Nephron (organoid): ENCODE results near the gene ABCG4.
A peak's percentile ranks its signal among the peaks of the same experiment; 100 is the strongest.

Experiments used
- H3K27ac Mint-ChIP-seq, 3 experiments: 2 replicates each; pipeline ENCODE4 v1.8.0; 2020; ENCODE audit warnings: mixed read lengths in 3 of 3, mild to moderate bottlenecking in 2 of 3, moderate library complexity in 1 of 3
- H3K27me3 Mint-ChIP-seq: 2 replicates; pipeline ENCODE4 v1.8.0; 2021; ENCODE audit warnings: low read depth, mild to moderate bottlenecking, moderate library complexity, mixed read lengths
- H3K36me3 Mint-ChIP-seq: 2 replicates; pipeline ENCODE4 v1.8.0; 2020; ENCODE audit warnings: low read depth, mixed read lengths
- H3K4me1 Mint-ChIP-seq: 2 replicates; pipeline ENCODE4 v1.8.0; 2020; ENCODE audit warnings: mixed read lengths
- H3K4me3 Mint-ChIP-seq, 3 experiments: 2 replicates each; pipeline ENCODE4 v1.8.0; 2020; ENCODE audit warnings: mild to moderate bottlenecking in 3 of 3, mixed read lengths in 3 of 3, moderate library complexity in 2 of 3
- H3K9me3 Mint-ChIP-seq: 2 replicates; pipeline ENCODE4 v1.8.0; 2020; ENCODE audit warnings: mixed read lengths
- TF ChIP-seq, protein P1 (sequence below), 3 experiments: fragments of 200-600 bp; sonication (generic); IDR thresholded peaks; one replicate each; pipeline ENCODE4 v1.5.0; 2021; ENCODE audit warnings: antibody characterized with exemption in 3 of 3; ENCODE audit not compliant: unreplicated experiment in 3 of 3

The ABCG4 gene

DNA sequence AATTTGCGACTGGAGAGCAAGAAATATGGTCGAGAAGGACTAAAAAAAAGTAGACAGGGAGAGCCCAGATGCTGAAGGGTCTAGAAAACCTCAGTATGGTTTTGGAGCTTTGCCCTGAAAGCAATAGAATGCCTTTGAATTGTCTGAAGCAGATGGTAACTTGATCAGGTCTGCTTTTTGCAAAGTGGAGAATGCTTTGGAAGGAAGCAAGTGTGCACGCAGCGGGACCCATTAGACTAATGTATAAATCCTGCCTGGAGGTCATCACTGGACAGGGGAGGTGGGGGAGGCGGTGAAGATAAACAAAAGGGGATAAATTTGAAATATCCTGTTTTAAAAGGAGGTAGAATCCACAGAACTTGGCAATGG, 28.2 kb upstream of the ABCG4 start:
- no peaks in the 10 kb centered on the region for H3K9me3 Mint-ChIP-seq
- H3K4me1 Mint-ChIP-seq, result peaks cover 19% of the 10 kb centered on the region
- no peaks in the 10 kb centered on the region for H3K27me3 Mint-ChIP-seq
- TF ChIP-seq, protein P1, sequence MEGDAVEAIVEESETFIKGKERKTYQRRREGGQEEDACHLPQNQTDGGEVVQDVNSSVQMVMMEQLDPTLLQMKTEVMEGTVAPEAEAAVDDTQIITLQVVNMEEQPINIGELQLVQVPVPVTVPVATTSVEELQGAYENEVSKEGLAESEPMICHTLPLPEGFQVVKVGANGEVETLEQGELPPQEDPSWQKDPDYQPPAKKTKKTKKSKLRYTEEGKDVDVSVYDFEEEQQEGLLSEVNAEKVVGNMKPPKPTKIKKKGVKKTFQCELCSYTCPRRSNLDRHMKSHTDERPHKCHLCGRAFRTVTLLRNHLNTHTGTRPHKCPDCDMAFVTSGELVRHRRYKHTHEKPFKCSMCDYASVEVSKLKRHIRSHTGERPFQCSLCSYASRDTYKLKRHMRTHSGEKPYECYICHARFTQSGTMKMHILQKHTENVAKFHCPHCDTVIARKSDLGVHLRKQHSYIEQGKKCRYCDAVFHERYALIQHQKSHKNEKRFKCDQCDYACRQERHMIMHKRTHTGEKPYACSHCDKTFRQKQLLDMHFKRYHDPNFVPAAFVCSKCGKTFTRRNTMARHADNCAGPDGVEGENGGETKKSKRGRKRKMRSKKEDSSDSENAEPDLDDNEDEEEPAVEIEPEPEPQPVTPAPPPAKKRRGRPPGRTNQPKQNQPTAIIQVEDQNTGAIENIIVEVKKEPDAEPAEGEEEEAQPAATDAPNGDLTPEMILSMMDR (IDR thresholded peaks at IDR 0.05; ENCODE audit: unreplicated experiment in 3 of 3), result no peak
- peaks cover 16% of the 10 kb centered on the region for H3K36me3 Mint-ChIP-seq
- H3K4me3 Mint-ChIP-seq, result peak overlapping the region; percentile 90 to 96 (median 94)
- H3K27ac Mint-ChIP-seq, result peak overlapping the region; percentile 94 to 98 (median 97)

DNA sequence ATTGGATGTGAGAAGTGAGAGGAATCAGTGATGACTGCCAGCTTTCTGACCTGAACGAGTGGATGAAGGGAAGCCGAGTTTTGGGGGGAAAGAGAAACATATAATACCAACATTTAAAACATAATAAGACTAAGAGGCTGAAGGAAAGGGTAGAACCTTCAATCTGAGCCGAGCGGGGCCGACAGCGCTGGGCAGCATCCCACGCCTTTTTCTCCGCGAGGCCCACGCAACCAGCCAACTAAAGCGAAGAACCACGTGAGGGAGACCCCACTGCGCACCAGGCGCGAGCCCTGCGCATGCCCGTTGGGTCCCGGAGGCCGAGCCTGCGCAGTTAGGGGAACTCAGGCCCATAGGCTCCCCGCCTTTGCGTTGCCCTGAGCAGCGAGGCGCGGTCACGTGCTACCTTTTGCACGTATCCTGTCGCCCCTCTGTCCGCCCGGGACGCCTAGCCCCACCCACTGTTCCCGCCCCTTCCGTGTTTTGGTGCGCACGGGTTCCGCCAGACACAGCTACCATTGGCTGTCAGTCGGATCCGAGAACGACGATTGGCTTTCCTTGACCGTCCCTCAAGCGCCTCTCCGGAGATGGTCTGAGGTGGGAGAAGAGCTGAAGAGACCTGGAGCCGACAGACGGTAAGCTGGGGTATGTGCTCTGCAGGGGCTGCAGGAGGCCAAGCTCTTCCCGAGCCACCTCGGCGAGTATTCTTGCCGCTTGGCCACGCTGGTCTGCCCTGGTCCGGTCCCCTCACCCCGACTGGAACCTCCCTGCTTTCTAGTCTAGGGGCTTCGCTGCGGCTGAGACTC, 27.6 kb upstream of the ABCG4 start, which contains the start of gene HINFP:
Gene HINFP, plus strand, starts transcription at position 573 of the 803 bp plus-strand sequence. CDS start 5,365 bp downstream, outside the sequence.
- H3K36me3 Mint-ChIP-seq, result peaks cover 13% of the 10 kb centered on the region
- peak within 1 kb of the TSS; percentile 90 to 96 (median 94) for H3K4me3 Mint-ChIP-seq
- peaks cover 19% of the 10 kb centered on the region for H3K4me1 Mint-ChIP-seq
- no peaks in the 10 kb centered on the region for H3K9me3 Mint-ChIP-seq
- TF ChIP-seq, protein P1 (IDR thresholded peaks at IDR 0.05; ENCODE audit: unreplicated experiment in 3 of 3), result no peak
- H3K27me3 Mint-ChIP-seq, result no peaks in the 10 kb centered on the region
- peak within 1 kb of the TSS; percentile 94 to 98 (median 97) for H3K27ac Mint-ChIP-seq

DNA sequence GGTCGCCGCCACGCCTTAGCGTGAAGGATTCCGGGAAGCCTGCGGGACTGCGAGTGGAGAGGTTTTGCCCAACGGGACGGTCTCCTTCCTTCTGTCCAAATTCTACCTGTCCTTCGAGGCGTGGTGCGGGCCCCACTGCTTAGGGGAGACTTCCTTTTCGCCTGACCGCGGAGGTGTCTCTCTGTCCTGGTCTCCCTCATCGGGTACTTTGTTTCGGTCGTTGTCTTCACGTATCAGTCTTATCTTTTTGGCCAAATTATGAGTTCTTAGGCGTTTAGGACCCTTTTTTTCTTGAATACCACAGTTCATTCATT, 27.1 kb upstream of the ABCG4 start:
- TF ChIP-seq, protein P1 (IDR thresholded peaks at IDR 0.05; ENCODE audit: unreplicated experiment in 3 of 3), result no peak
- Mint-ChIP-seq H3K9me3 (no peaks in the 10 kb centered on the region), H3K27me3 (no peaks in the 10 kb centered on the region), H3K4me3 (peak overlapping the region; percentile 90 to 96 (median 94)), H3K4me1 (peaks cover 19% of the 10 kb centered on the region), H3K27ac (peak overlapping the region; percentile 94 to 98 (median 97)), H3K36me3 (peaks cover 14% of the 10 kb centered on the region)

DNA sequence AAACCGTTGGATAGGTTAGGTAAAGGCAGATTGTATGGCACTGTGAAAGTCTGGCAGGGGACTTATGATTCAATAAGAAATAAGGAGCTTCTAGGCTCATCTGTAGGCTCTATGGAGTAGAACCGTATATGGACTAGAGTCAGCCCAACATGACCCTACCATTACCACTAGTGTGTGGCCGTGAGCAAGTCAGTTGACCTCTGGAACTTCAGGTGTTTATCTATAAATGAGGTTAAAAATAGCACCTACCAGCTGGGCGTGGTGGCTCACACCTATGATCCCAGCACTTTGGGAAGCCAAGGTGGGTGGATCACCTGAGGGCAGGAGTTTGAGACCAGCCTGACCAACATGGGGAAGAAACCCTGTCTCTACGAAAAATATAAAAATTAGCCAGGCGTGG, 23.0 kb upstream of the ABCG4 start:
- TF ChIP-seq, protein P1 (IDR thresholded peaks at IDR 0.05; ENCODE audit: unreplicated experiment in 3 of 3), result no peak
- H3K4me1 Mint-ChIP-seq, result peaks cover 11% of the 10 kb centered on the region
- H3K27ac Mint-ChIP-seq, result no peak overlapping the region
- no peak overlapping the region for H3K4me3 Mint-ChIP-seq
- no peaks in the 10 kb centered on the region for H3K27me3 Mint-ChIP-seq
- peaks cover 36% of the 10 kb centered on the region for H3K36me3 Mint-ChIP-seq
- H3K9me3 Mint-ChIP-seq, result no peaks in the 10 kb centered on the region

DNA sequence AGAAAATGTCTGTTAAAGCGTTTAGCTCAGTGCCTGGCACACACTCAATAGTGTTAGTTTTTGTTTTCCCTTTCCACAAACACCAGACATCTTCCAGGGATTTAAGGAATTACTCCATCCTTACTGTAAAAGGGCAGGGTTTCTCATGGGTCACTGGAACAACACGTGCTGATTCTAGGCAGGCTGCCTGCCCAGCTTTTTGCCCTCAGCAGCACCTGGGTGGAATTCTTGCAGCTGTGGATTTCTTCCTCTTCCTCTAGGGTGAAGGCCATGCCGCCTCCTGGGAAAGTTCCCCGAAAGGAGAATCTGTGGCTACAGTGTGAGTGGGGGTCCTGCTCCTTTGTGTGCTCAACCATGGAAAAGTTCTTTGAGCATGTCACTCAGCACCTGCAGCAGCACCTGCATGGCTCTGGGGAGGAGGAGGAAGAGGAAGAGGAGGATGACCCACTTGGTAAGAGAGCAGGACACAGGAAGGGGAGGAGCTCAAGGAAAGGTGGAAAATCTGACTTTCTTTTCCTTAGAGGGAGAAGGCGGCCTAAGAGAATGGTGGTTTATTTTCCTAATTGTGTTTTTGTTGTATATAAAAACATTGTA, 22.1 kb upstream of the ABCG4 start:
- Mint-ChIP-seq H3K4me1 (peaks cover 10% of the 10 kb centered on the region), H3K27me3 (no peaks in the 10 kb centered on the region), H3K4me3 (no peak overlapping the region), H3K27ac (no peak overlapping the region), H3K9me3 (no peaks in the 10 kb centered on the region), H3K36me3 (peaks cover 45% of the 10 kb centered on the region)
- TF ChIP-seq, protein P1 (IDR thresholded peaks at IDR 0.05; ENCODE audit: unreplicated experiment in 3 of 3), result no peak
